GM18511 (cell line): ENCODE measurements around the gene ODR4.
"Not testable (repeated sequence)": the region's sequence is repeated elsewhere in the genome, so short reads cannot be mapped to it uniquely, and the experiment has no call there.

Experiments used
- ATAC-seq: cut with Tn5 transposase; IDR thresholded peaks from one replicate; pipeline ENCODE4 v1.9.1; 2021; ENCODE audit warnings: mild to moderate bottlenecking, moderate library complexity; ENCODE audit not compliant: unreplicated experiment

Gene ODR4

GRCh38 chr1:186420923-186421322 is 45.3 kb downstream of the ODR4 start:
- ATAC-seq: peak; percentile 87

DNA sequence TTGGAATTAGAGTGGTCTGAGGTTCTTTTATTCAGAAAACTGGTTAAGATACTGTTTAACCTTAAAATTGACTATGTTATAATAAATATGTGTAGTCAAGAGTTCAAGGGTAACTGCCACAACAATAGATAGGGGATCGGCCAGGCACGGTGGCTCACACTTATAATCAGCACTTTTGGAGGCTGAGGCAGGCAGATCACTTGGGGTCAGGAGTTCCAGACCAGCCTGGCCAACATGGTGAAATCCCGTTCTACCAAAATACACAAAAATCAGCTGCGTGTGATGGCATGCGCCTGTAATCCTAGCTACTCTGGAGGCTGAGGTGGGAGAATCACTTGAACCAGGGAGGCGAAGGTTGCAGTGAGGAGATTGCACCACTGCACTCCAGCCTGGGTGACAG is 45.8 kb downstream of the ODR4 start:
- no peak for ATAC-seq

DNA sequence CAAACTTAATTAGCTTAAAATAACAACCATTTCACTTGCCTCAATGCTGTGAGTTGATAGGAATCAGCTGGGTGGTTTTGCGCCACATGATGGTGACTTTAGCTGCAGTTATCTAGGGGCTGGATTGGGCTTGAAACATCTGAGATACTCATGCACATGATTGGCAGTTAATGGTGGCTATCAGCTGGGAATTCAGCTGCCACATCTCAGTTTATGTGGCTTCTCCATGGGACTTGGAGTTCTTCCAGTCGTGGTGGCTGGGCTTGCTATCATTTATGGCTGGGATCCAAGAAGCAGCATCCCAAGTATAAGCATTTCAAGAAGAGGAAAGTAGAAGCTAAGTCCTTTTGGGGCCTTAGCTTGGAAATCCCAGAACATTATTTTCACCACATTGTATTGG is 48.9 kb downstream of the ODR4 start:
- ATAC-seq: no peak

GRCh38 chr1:186426118-186426517 is 50.5 kb downstream of the ODR4 start:
- ATAC-seq: no peak

- no peak for ATAC-seq
These were observed 53.4 kb downstream of the ODR4 start for GRCh38 chr1:186429017-186429416.

GRCh38 chr1:186435336-186435735 is 59.7 kb downstream of the ODR4 start:
- no peak for ATAC-seq

- no peak for ATAC-seq
These were observed 62.9 kb downstream of the ODR4 start for GRCh38 chr1:186438567-186438966.

GRCh38 chr1:186440584-186440983 is 64.9 kb downstream of the ODR4 start:
- ATAC-seq: no peak

DNA sequence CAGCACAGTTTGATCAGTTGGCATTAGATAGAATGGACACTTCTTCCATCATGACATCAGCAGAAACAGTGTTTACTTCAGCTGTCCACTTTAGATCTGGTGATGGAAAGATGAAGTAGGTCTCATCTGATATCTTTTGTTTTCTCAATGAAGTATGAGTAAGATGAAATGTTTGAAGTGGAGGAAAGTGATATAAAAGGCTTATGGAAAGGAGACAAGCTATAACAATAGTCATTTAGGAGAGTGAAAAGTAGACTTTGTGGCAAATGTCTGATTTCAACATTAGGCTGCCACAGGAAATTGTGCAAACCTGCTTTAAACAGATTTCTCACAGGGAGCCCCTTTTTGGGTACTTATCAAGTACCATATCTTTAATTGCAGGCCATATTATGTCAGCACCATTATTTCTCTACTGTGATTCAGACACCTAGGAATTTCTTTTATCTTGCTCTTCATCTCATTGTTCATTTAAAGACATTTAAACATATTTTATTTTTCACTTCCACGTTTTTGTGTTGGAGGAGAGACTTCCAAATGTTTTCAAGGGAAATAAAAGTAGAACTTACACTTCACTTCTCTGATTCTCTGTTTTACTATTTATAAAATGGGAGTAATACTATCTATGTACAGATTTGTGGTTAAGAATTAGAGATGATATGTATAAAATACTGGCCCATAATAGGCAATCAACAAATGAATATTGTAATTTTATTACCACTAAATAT is 67.2 kb downstream of the ODR4 start:
- ATAC-seq: no peak

GRCh38 chr1:186443638-186444037 is 68.0 kb downstream of the ODR4 start:
- ATAC-seq: no peak

DNA sequence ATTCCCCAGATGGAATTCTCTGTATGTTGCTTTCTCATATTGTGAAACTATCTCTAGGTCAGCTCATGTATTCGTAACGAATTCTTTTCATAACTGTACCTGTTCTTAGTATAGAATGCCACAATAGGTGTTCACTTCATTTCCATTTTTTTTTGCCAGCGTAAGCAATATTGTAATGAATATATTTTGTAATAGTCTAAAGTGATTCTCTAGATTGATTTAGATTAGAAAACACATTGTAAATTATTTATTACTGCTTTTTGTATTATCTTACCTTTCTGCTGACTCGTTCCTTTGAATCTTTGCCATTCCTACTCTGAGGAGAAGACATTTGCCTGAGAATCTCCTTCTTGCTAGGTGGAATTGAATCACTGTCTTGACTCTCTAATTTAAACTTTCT is 70.5 kb downstream of the ODR4 start:
- no peak for ATAC-seq

GRCh38 chr1:186454981-186455380 is 79.3 kb downstream of the ODR4 start:
- no peak for ATAC-seq

DNA sequence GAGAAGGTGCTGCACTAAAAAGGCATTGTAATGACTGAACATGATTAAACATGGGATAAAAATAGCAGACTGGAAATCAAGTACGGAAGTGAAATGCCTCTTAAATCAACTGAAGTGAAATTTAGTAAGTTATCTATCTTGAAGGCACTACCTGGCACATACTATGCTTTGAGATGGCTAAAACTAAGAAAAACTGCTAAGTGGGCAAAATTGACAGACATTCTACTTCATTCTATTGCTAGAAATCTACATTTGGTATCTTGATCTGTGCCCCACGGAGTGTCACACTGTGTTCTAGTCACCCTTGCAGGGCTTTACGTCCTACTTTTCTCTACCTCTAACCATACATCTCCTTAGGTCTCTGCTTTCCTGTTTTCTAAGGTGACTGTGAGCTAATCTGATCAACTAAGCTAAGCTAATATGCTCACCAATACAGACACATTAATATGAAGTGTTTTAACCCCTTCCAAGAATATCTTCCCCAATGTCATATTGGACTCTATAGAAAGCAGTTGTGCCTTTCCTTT is 81.2 kb downstream of the ODR4 start:
- peak; percentile 49 for ATAC-seq

GRCh38 chr1:186459161-186459560 is 83.5 kb downstream of the ODR4 start:
- ATAC-seq: not testable (repeated sequence)

DNA sequence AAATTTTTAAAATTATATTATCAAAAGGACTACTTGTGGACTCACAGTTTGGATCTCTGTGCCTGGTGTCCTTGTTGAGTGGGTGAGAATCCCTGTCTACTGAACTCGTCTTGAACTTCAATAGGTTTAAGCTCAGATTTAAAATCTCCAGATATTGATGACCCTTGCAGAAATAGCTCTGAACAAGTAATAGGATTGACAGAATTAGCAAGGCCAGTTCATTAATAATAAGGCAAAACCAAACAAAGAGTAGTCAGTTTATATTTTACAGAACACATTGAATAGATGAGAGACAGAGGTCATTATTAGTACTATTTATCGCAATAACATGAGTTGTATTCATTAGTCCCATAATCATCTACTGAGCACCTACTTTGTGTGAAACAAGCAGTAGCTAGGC is 85.4 kb downstream of the ODR4 start, which contains the start of gene PDC:
Gene PDC (minus strand): TSS at position 101 of the 400 bp plus-strand sequence. CDS start 11,655 bp downstream, outside the sequence.
- ATAC-seq: no peak

DNA sequence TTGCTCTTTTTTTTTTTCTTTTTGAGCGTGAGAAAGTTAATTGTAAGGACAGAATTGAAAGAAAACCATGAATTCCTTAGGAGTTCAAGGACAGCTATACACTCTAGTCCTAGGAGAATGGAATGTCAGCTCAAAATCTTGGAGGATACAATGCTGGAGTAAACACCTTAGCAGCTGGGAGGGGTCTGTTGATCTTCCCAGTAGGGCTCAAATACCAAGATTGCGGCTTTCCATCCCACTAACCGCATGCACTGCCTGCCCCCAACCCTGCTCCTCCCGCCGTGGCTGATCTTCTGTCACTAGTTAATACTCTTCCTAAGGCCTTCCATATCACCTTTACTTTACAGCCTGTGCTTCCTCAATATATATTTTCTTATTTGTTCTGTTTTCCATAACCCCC is 87.9 kb downstream of the ODR4 start:
- ATAC-seq: no peak

GRCh38 chr1:186463926-186464325 is 88.3 kb downstream of the ODR4 start:
- ATAC-seq: no peak

DNA sequence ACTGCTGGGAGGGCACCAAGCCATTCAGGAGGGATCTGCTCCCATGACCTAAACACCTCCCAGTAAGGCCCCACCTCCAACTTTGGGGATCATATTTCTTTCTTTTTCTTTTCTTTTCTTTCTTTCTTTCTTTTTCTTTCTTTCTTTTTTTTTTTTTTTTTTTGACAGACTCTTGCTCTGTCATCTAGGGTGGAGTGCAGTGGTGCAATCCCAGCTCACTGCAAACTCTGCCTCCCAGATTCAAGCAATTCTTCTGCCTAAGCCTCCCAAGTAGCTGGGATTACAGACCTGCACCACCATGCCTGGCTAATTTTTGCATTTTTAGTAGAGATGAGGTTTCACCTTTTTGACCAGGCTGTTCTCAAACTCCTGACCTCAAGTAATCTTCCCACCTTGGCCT is 89.9 kb downstream of the ODR4 start:
- ATAC-seq: not testable (repeated sequence)

DNA sequence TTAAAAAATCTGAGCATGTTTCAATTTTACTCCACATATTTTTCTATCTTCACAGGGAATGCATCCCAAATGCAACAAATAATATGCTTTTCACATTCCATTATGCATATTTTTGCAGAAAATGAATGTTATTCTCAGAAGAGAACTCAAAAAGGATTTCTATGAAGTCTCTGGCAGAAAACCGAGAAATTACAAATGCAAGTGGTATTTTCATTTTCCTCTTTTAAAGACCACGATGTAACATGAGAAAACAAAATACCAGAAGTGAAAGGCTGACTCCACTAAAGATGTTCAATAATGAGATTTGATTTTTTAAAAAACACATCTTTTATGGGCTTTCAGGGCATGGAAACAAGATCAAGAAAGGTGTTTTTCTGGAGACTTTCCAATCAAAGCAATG is 90.3 kb downstream of the ODR4 start:
- no peak for ATAC-seq
